Lower leg skin (tissue), 4 donors: ENCODE measurements around the gene FOXP4. TPM values are rescaled to one million over a fixed set of nuclear protein-coding genes. Genes with fewer than 3 reads are reported as not detected.

Experiments
- DNase-seq, 2 donors: peaks; one replicate each; pipeline ENCODE4 v3.0.0-alpha.2; 2019; ENCODE audit warnings: low spot score in 2 of 2
- H3K4me3 ChIP-seq: fragments of 200-600 bp; sonication (generic); 2 replicates; pipeline ENCODE4 v1.5.1; 2017; ENCODE audit warnings: mild to moderate bottlenecking, low read depth; ENCODE audit not compliant: poor library complexity, severe bottlenecking
- CTCF ChIP-seq, 3 donors: fragments of 450-650 bp; IDR thresholded peaks; one replicate each; pipeline ENCODE4 v1.5.1; 2016; ENCODE audit warnings: antibody characterized with exemption in 3 of 3, mild to moderate bottlenecking in 3 of 3, moderate library complexity in 2 of 3
- POLR2A ChIP-seq, 2 donors: fragments of 450-650 bp; IDR thresholded peaks; one replicate each; pipeline ENCODE4 v1.6.1; 2016 to 2017; ENCODE audit warnings: antibody characterized with exemption in 2 of 2, mild to moderate bottlenecking in 1 of 2, moderate library complexity in 1 of 2
- WGBS, 2 donors: methylation state at CpG; one replicate each; pipeline ENCODE4 v1.1.5; 2018; 5-methylcytosine and 5-hydroxymethylcytosine counted together
- intact Hi-C: fragments of 100-400 bp; cut with DNase I; formaldehyde crosslinking; loops from one replicate; pipeline ENCODE4 v1.15.0; 2023; ENCODE audit warnings: low total_unique reads
- total RNA-seq, 4 donors: library from RNA; depleted of rRNA; stranded (reverse); fragments of >200 nt; gene quantifications; one replicate each; pipeline ENCODE4 v1.1.0, GENCODE V29; 2016

Gene FOXP4
- total RNA-seq, 4 donors from 2014 or later: 7.5 to 11.6 (median 10.1) TPM

DNA sequence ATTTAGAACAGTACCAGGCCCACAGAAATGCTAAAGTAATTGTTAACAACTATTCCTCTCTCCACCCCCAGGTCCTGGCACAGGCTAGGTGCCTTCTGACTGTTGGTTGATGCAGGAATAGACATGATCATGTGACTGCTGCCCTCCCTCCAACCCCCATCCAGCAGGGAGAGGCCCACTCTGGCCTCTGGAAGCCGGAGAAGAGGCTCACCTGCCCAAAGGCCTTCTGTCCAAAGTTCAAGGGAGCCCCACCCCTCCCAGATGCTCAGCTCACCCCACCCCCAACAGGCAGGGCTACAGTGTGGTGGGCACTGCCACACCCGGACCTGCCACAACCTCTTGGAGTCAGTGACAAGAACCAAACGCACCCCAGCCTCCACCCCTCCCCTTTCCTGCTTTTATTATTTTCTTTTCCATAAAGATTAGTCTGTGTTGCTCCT is 26.9 kb upstream of the FOXP4 start:
- no peak for TF ChIP-seq POLR2A (IDR thresholded peaks at IDR 0.05)
- no peak for TF ChIP-seq CTCF (IDR thresholded peaks at IDR 0.05)
- 56 to 77% methylated on average over 2 to 3 of the region's 3 CpGs for WGBS, 2 donors
- intact Hi-C loops: no loop called here
- no peak for DNase-seq
- H3K4me3 ChIP-seq: no peak overlapping the region

DNA sequence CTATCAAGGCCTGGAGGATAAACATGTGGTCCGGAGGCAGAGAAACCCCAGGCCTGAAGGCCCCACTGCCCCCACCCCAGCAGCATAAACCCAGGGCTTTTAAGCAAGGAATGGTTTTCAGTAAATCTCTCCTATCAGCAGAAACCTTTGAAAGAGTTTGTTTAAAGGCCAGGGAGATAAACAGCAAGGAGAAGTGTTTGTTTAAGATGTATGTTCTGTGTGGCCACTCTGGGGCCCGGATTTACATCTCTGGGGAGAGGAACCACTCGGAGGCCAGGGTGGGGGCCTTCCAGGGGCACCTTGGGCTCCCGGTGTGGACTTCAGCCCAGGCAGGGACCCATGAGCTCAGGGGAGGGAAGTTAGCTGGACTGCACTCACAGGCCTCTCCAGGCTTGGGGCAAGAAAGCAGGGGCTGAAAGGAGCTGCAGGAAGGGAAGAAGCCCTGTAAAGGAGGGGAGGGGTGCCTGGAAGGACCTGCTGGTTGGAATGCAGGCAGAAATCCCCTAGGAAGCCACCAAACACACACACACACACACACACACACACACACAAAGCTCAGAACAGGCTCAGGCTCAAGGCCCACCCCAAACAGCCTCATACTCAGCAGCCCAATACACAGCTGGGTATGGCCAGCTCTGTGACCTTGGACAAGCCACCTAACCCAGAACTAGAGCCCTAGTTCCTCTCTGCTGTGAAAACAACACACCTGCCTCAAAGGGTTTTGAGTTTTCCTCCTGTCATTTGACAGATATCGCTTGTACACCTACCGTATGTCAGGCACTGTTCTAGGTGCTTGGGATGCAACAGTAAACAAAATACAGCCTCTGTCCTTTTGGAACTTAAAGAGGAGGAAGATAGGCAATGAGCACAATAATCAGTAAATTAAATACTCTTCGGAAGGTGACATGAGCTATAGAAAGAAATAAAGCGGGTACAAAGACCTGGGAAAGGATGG is 26.2 kb upstream of the FOXP4 start:
- TF ChIP-seq POLR2A (IDR thresholded peaks at IDR 0.05): no peak
- no peak for TF ChIP-seq CTCF (IDR thresholded peaks at IDR 0.05)
- WGBS, 2 donors: 76 to 91% methylated on average over 8 of the region's 8 CpGs
- intact Hi-C loops: no loop called here
- no peak overlapping the region for H3K4me3 ChIP-seq
- no peak for DNase-seq

- DNase-seq: no peak
- intact Hi-C loops: no loop called here
- no peak overlapping the region for H3K4me3 ChIP-seq
- WGBS, 2 donors: 56 to 60% methylated on average over 15 of the region's 15 CpGs
- TF ChIP-seq POLR2A (IDR thresholded peaks at IDR 0.05) (no peak), CTCF (IDR thresholded peaks at IDR 0.05) (no peak)
These were observed 23.2 kb upstream of the FOXP4 start for GRCh38 chr6:41522780-41523548.

DNA sequence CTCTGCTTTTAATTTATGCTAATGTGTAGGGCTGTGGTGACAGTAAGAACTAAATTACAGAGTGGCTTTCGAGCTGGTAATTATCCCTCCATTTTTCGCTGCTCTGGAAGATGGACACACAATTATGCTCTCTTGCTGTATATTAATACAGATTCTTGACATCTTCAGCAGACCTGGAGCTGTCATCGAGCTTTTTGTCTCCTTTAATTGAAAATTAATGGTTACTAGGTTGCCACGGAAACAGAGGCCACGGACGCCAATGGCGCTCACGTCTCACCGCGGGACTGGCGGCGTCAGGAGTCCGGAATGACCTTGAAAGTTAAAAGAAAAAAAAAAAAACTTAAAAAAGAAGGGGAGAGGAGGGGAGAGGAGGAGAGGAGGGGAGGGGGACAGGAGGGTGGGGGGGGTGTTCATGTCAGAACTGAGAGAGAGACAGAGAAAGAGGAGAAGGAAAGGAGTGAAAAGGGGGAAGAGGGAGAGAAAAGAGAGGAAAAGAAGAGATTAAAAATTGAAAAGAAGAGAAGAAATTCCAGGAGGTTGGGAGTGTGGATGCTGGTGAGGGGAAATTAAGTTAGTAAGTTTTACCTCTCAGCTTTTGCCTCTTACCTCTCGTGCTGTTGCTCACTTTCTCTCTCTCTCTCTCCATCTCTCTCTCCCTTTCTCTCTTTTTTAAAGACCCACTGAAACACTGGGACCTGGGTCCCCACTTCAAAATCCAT is 22.1 kb upstream of the FOXP4 start:
- WGBS, 2 donors: 56 to 61% methylated on average over 14 of the region's 14 CpGs
- no peak overlapping the region for H3K4me3 ChIP-seq
- no peak for DNase-seq
- TF ChIP-seq CTCF (IDR thresholded peaks at IDR 0.05): no peak
- no peak for TF ChIP-seq POLR2A (IDR thresholded peaks at IDR 0.05)
- intact Hi-C loops: no loop called here

GRCh38 chr6:41524634-41525011 is 21.6 kb upstream of the FOXP4 start:
- no peak for DNase-seq
- TF ChIP-seq CTCF (IDR thresholded peaks at IDR 0.05) (no peak), POLR2A (IDR thresholded peaks at IDR 0.05) (no peak)
- intact Hi-C loops: no loop called here
- 66 to 81% methylated on average over 7 of the region's 7 CpGs for WGBS, 2 donors
- no peak overlapping the region for H3K4me3 ChIP-seq
